Mammary epithelial cell (primary cell): Measurements from ENCODE around the gene PCDH17.

ENCODE experiments used
- EZH2 ChIP-seq: IDR thresholded peaks from 2 replicates; pipeline ENCODE4 v1.6.1; 2012; ENCODE audit warnings: low read length, inconsistent platforms, borderline replicate concordance
- TF ChIP-seq, protein P1 (sequence below), 2 donors: IDR thresholded peaks in 1 of 2; conservative IDR thresholded peaks in 1 of 2; 2 replicates each; pipeline ENCODE4 v1.5.1; 2011 to 2012; ENCODE audit warnings: inconsistent platforms in 2 of 2, low read length in 2 of 2, mild to moderate bottlenecking in 2 of 2, control low read depth in 1 of 2, low read depth in 1 of 2; ENCODE audit not compliant: insufficient read depth in 1 of 2; ENCODE audit errors: extremely low read depth in 1 of 2

DNA sequence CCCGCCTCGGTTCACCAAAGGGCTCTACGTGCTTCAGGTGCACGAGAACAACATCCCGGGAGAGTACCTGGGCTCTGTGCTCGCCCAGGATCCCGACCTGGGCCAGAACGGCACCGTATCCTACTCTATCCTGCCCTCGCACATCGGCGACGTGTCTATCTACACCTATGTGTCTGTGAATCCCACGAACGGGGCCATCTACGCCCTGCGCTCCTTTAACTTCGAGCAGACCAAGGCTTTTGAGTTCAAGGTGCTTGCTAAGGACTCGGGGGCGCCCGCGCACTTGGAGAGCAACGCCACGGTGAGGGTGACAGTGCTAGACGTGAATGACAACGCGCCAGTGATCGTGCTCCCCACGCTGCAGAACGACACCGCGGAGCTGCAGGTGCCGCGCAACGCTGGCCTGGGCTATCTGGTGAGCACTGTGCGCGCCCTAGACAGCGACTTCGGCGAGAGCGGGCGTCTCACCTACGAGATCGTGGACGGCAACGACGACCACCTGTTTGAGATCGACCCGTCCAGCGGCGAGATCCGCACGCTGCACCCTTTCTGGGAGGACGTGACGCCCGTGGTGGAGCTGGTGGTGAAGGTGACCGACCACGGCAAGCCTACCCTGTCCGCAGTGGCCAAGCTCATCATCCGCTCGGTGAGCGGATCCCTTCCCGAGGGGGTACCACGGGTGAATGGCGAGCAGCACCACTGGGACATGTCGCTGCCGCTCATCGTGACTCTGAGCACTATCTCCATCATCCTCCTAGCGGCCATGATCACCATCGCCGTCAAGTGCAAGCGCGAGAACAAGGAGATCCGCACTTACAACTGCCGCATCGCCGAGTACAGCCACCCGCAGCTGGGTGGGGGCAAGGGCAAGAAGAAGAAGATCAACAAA is 2.6 kb downstream of the PCDH17 start:
- TF ChIP-seq, protein P1, sequence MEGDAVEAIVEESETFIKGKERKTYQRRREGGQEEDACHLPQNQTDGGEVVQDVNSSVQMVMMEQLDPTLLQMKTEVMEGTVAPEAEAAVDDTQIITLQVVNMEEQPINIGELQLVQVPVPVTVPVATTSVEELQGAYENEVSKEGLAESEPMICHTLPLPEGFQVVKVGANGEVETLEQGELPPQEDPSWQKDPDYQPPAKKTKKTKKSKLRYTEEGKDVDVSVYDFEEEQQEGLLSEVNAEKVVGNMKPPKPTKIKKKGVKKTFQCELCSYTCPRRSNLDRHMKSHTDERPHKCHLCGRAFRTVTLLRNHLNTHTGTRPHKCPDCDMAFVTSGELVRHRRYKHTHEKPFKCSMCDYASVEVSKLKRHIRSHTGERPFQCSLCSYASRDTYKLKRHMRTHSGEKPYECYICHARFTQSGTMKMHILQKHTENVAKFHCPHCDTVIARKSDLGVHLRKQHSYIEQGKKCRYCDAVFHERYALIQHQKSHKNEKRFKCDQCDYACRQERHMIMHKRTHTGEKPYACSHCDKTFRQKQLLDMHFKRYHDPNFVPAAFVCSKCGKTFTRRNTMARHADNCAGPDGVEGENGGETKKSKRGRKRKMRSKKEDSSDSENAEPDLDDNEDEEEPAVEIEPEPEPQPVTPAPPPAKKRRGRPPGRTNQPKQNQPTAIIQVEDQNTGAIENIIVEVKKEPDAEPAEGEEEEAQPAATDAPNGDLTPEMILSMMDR (conservative IDR thresholded peaks at IDR 0.05 in 1 of 2, IDR thresholded peaks at IDR 0.05 in 1 of 2; ENCODE audit: extremely low read depth in 1 of 2, insufficient read depth in 1 of 2, low read depth in 1 of 2, low read length in 2 of 2): no peak
- peak; percentile 46 for TF ChIP-seq EZH2
